ENCODE data around the gene EXOC7. TPM values are rescaled to one million over a fixed set of nuclear protein-coding genes. Genes with fewer than 3 reads are reported as not detected.

Gene EXOC7
- total RNA-seq, 3 donors from 2014 or later (not counting 1 experiment from before 2014, with no cell fraction given), result 130 to 149 (median 142) TPM

DNA sequence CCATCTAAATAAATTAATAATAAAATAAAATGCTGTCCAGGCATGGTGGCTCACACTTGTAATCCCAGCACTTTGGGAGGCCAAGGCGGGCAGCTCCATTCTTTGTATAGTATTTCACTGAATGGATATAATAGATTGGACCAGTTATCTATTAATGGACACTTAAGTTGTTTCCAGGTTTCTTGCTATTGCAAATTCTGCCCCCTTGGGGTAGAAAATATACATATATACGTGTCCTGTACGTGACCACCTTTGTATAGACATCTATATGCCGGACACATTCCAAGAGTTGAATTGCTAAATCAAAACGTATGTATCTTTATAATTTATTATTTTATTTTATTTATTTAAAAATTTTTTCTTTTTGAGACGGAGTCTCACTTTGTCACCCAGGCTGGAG is 3.9 kb upstream of the EXOC7 start:
- Histone ChIP-seq H3K4me1 (ENCODE audit: control insufficient read depth, insufficient read depth, low read length) (peaks cover 17% of the 10 kb centered on the region), H3K9me3 (ENCODE audit: control insufficient read depth, insufficient read depth, low read length) (no peaks in the 10 kb centered on the region), H3K4me3 (ENCODE audit: low read length) (no peak overlapping the region), H3K27ac (ENCODE audit: low read length) (no peak overlapping the region), H3K36me3 (ENCODE audit: control insufficient read depth, insufficient read depth, low read length) (no peaks in the 10 kb centered on the region), H3K27me3 (ENCODE audit: control insufficient read depth, insufficient read depth, low read length) (no peaks in the 10 kb centered on the region)
- Mint-ChIP-seq H3K9me3 (no peaks in the 10 kb centered on the region), H3K4me3 (no peak overlapping the region), H3K36me3 (no peaks in the 10 kb centered on the region), H3K4me1 (peaks cover 10 to 14% of the 10 kb centered on the region in 2 donors), H3K27me3 (ENCODE audit: low read depth in 2 of 2) (no peaks in the 10 kb centered on the region), H3K27ac (no peak overlapping the region)
- intact Hi-C loops (cut with micrococcal nuclease), result no loop called here
- TF ChIP-seq, protein P1, sequence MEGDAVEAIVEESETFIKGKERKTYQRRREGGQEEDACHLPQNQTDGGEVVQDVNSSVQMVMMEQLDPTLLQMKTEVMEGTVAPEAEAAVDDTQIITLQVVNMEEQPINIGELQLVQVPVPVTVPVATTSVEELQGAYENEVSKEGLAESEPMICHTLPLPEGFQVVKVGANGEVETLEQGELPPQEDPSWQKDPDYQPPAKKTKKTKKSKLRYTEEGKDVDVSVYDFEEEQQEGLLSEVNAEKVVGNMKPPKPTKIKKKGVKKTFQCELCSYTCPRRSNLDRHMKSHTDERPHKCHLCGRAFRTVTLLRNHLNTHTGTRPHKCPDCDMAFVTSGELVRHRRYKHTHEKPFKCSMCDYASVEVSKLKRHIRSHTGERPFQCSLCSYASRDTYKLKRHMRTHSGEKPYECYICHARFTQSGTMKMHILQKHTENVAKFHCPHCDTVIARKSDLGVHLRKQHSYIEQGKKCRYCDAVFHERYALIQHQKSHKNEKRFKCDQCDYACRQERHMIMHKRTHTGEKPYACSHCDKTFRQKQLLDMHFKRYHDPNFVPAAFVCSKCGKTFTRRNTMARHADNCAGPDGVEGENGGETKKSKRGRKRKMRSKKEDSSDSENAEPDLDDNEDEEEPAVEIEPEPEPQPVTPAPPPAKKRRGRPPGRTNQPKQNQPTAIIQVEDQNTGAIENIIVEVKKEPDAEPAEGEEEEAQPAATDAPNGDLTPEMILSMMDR (IDR thresholded peaks at IDR 0.05), result peak; percentile 25
- DNase-seq (peak in 1 of 2 donors; percentile 48), ATAC-seq (no peak)
- 82% methylated on average over 4 of the region's 6 CpGs for WGBS (ENCODE audit: insufficient coverage)

DNA sequence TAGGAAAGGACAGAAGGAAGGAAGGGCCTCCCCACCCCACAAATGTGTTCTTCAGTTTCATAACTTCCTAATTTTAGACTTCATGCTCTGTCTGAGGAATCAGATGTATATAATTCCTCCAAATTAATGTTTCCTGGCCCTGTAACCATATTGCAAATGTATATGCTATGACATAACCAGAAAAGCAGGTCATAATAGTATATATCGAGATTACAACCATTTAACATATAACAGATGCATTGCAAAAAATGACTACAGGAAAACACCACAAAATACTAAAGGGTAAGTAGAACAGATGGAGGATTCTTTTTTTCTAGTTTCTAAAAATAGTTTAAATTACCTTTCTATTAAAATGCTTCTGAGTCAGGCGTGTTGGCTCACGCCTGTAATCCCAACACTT is 3.1 kb upstream of the EXOC7 start:
- no peaks in the 10 kb centered on the region for H3K27me3 Mint-ChIP-seq (ENCODE audit: low read depth in 2 of 2)
- Histone ChIP-seq H3K27ac (ENCODE audit: low read length) (no peak overlapping the region), H3K36me3 (ENCODE audit: control insufficient read depth, insufficient read depth, low read length) (peaks cover 2% of the 10 kb centered on the region), H3K27me3 (ENCODE audit: control insufficient read depth, insufficient read depth, low read length) (no peaks in the 10 kb centered on the region), H3K9me3 (ENCODE audit: control insufficient read depth, insufficient read depth, low read length) (no peaks in the 10 kb centered on the region), H3K4me3 (ENCODE audit: low read length) (no peak overlapping the region), H3K4me1 (ENCODE audit: control insufficient read depth, insufficient read depth, low read length) (peaks cover 22% of the 10 kb centered on the region)
- TF ChIP-seq, protein P1 (IDR thresholded peaks at IDR 0.05), result no peak
- ATAC-seq, result no peak
- no peak for DNase-seq
- H3K9me3 Mint-ChIP-seq, result no peaks in the 10 kb centered on the region
- no peaks in the 10 kb centered on the region for H3K36me3 Mint-ChIP-seq
- H3K27ac Mint-ChIP-seq, result no peak overlapping the region
- peaks cover 14 to 18% of the 10 kb centered on the region in 2 donors for H3K4me1 Mint-ChIP-seq
- no peak overlapping the region for H3K4me3 Mint-ChIP-seq
- WGBS (ENCODE audit: insufficient coverage), result 92% methylated on average over 2 of the region's 3 CpGs
- intact Hi-C loops (cut with micrococcal nuclease), result no loop called here

DNA sequence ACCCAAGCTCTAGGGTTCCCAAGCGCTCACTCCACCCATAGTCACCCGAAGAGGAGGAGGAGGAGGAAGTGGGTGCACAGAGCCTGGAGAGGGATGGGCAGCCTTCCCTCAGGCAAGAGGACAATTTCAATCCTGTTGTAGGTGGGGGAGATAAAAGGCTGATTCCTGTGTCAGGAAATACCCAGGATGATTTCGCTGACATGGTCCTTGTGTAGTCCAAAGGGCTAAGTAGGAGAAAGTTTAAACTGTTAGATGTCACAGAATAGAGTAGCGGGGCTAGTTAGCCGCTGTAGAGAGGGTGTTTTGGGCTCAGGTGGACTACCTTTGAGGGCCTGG is 1.3 kb upstream of the EXOC7 start:
- over 99% methylated on average over 4 of the region's 5 CpGs for WGBS (ENCODE audit: insufficient coverage)
- Histone ChIP-seq H3K27ac (ENCODE audit: low read length) (no peak overlapping the region), H3K4me1 (ENCODE audit: control insufficient read depth, insufficient read depth, low read length) (peaks cover 25% of the 10 kb centered on the region), H3K4me3 (ENCODE audit: low read length) (no peak overlapping the region), H3K9me3 (ENCODE audit: control insufficient read depth, insufficient read depth, low read length) (no peaks in the 10 kb centered on the region), H3K36me3 (ENCODE audit: control insufficient read depth, insufficient read depth, low read length) (peaks cover 15% of the 10 kb centered on the region), H3K27me3 (ENCODE audit: control insufficient read depth, insufficient read depth, low read length) (no peaks in the 10 kb centered on the region)
- intact Hi-C loops (cut with micrococcal nuclease), result no loop called here
- DNase-seq, result no peak
- TF ChIP-seq, protein P1 (IDR thresholded peaks at IDR 0.05), result no peak
- Mint-ChIP-seq H3K9me3 (no peaks in the 10 kb centered on the region), H3K4me3 (peak overlapping the region; percentile 70), H3K27me3 (ENCODE audit: low read depth in 2 of 2) (no peaks in the 10 kb centered on the region), H3K27ac (peak overlapping the region; percentile 87 to 96), H3K4me1 (peaks cover 17 to 23% of the 10 kb centered on the region in 2 donors), H3K36me3 (peaks cover 4% of the 10 kb centered on the region)
- ATAC-seq, result no peak

DNA sequence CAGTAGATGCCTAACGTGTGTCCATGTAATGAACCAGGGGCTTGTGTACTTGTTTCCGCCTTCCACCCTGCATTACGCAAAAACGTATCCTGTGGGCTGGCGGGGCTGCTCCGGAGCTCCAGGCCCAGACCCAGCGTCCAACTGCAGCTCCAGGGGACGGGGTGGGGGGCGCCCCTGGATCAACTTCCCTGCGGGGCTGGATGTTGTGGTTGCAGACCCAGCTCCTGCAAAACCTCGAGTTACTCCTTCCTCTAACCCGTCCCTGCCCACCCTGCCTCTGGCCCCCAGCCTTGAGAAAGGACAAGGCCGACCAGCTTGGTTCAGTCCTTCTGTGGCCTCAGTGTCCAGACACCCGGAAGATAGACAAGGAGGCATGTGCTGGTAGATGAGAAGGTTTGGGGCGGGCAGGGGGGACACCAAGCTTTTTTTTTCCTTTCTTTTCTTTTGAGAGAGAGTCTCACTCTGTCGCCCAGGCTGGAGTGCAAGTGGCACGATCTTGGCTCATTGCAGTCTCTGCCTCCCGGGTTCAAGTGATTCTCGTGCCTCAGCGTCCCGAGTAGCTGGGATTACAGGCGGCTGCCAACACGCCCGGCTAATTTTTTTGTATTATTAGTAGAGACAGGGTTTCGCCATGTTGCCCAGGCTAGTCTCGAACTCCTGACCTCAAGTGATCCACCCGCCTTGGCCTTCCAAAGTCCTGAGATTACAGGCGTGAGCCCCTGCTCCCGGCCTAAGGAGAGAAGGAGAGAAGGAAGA is 731 bp upstream of the EXOC7 start:
- Mint-ChIP-seq H3K27me3 (ENCODE audit: low read depth in 2 of 2) (no peaks in the 10 kb centered on the region), H3K4me1 (peaks cover 17 to 25% of the 10 kb centered on the region in 2 donors), H3K9me3 (no peaks in the 10 kb centered on the region), H3K27ac (peak overlapping the region; percentile 87 to 96), H3K4me3 (peak overlapping the region; percentile 96), H3K36me3 (peaks cover 7% of the 10 kb centered on the region)
- Histone ChIP-seq H3K9me3 (ENCODE audit: control insufficient read depth, insufficient read depth, low read length) (no peaks in the 10 kb centered on the region), H3K36me3 (ENCODE audit: control insufficient read depth, insufficient read depth, low read length) (peaks cover 19% of the 10 kb centered on the region), H3K4me3 (ENCODE audit: low read length) (peak overlapping the region; percentile 59), H3K27ac (ENCODE audit: low read length) (peak overlapping the region; percentile 68), H3K27me3 (ENCODE audit: control insufficient read depth, insufficient read depth, low read length) (no peaks in the 10 kb centered on the region), H3K4me1 (ENCODE audit: control insufficient read depth, insufficient read depth, low read length) (peaks cover 25% of the 10 kb centered on the region)
- DNase-seq (no peak), ATAC-seq (no peak)
- TF ChIP-seq, protein P1 (IDR thresholded peaks at IDR 0.05), result no peak
- WGBS (ENCODE audit: insufficient coverage), result 82% methylated on average over 29 of the region's 29 CpGs
- intact Hi-C loops (cut with micrococcal nuclease), result no loop called here

Data from natural killer cell (primary cell).